GM23248 (cell line): ENCODE measurements around the gene ABR. TPM values are rescaled to one million over a fixed set of nuclear protein-coding genes. Genes with fewer than 3 reads are reported as not detected.

Experiments used
- DNase-seq: peaks from one replicate; pipeline ENCODE4 v3.0.0-alpha.2; 2015
- H2AFZ ChIP-seq: fragments of 200-600 bp; sonication (generic); 2 replicates; pipeline ENCODE4 v1.6.1; 2016; ENCODE audit warnings: antibody characterized with exemption
- H3F3A ChIP-seq: fragments of 200-600 bp; sonication (generic); 2 replicates; pipeline ENCODE4 v1.6.1; 2016; ENCODE audit warnings: mild to moderate bottlenecking, antibody characterized with exemption, mixed run types; ENCODE audit not compliant: insufficient read depth
- H3K27ac ChIP-seq: fragments of 200-600 bp; sonication (generic); 2 replicates; pipeline ENCODE4 v1.5.1; 2016; ENCODE audit warnings: mild to moderate bottlenecking
- H3K27me3 ChIP-seq: fragments of 200-600 bp; sonication (generic); replicated peaks from 2 replicates; pipeline ENCODE4 v1.6.1; 2016; ENCODE audit warnings: mild to moderate bottlenecking; ENCODE audit not compliant: insufficient read depth
- H3K36me3 ChIP-seq: fragments of 200-600 bp; sonication (generic); 2 replicates; pipeline ENCODE4 v1.6.1; 2016; ENCODE audit warnings: low read depth, mild to moderate bottlenecking
- H3K4me1 ChIP-seq: fragments of 200-600 bp; sonication (generic); 2 replicates; pipeline ENCODE4 v1.6.1; 2016; ENCODE audit warnings: mild to moderate bottlenecking; ENCODE audit not compliant: insufficient read depth
- H3K4me2 ChIP-seq: fragments of 200-600 bp; sonication (generic); one replicate; pipeline ENCODE4 v1.6.1; 2016; ENCODE audit warnings: mild to moderate bottlenecking; ENCODE audit not compliant: unreplicated experiment
- H3K4me3 ChIP-seq: fragments of 200-600 bp; sonication (generic); 2 replicates; pipeline ENCODE4 v1.5.1; 2016; ENCODE audit warnings: mild to moderate bottlenecking
- H3K79me2 ChIP-seq: fragments of 200-600 bp; sonication (generic); 2 replicates; pipeline ENCODE4 v1.6.1; 2016; ENCODE audit warnings: mild to moderate bottlenecking; ENCODE audit not compliant: insufficient read depth
- H3K9ac ChIP-seq: fragments of 200-600 bp; sonication (generic); 2 replicates; pipeline ENCODE4 v1.6.1; 2016; ENCODE audit warnings: mild to moderate bottlenecking
- H3K9me2 ChIP-seq: fragments of 200-600 bp; sonication (generic); 2 replicates; pipeline ENCODE4 v1.6.1; 2016; ENCODE audit warnings: mixed run types, mild to moderate bottlenecking, moderate library complexity; ENCODE audit not compliant: insufficient read depth
- H3K9me3 ChIP-seq: fragments of 200-600 bp; sonication (generic); one replicate; pipeline ENCODE4 v1.6.1; 2017; ENCODE audit warnings: low read depth
- H4K20me1 ChIP-seq: fragments of 200-600 bp; sonication (generic); 2 replicates; pipeline ENCODE4 v1.6.0; 2016; ENCODE audit not compliant: insufficient read depth
- EZH2 ChIP-seq: fragments of 200-600 bp; sonication (generic); IDR thresholded peaks from 2 replicates; pipeline ENCODE4 v1.6.1; 2018; ENCODE audit warnings: antibody characterized with exemption, mild to moderate bottlenecking; ENCODE audit not compliant: insufficient read depth, poor library complexity, severe bottlenecking
- EZH2phosphoT487 ChIP-seq: fragments of 200-600 bp; sonication (generic); IDR thresholded peaks from 2 replicates; pipeline ENCODE4 v1.6.1; 2018; ENCODE audit warnings: antibody characterized with exemption, moderate library complexity, mild to moderate bottlenecking, low read depth; ENCODE audit not compliant: insufficient read depth
- WGBS, 2 experiments: methylation state at CpG; one replicate each; pipeline ENCODE4 v1.1.6; 2015 to 2017; ENCODE audit warnings: low lambda C conversion rate in 2 of 2, low coverage in 1 of 2; ENCODE audit errors: missing lambda C conversion rate in 2 of 2; 5-methylcytosine and 5-hydroxymethylcytosine counted together
- in situ Hi-C: fragments of 300-500 bp; cut with MboI; formaldehyde crosslinking; loops from 2 replicates; pipeline ENCODE4 v1.15.0; 2020
- polyA plus RNA-seq: library from polyadenylated mRNA; unstranded; fragments of >200 nt; fragmentation: Nextera tagmentation; extraction: Ambion mirVana; gene quantifications from 2 replicates; pipeline ENCODE4 v1.2.1, GENCODE V29; 2016
- total RNA-seq: library from RNA; depleted of rRNA; stranded (reverse); fragments of >200 nt; shearing (Covaris generic); gene quantifications from 2 replicates; pipeline ENCODE4 v1.2.3, GENCODE V29; 2014

ABR gene
- total and polyA plus RNA-seq, 2 experiments from 2014 or later: 24.4 to 38.2 TPM

DNA sequence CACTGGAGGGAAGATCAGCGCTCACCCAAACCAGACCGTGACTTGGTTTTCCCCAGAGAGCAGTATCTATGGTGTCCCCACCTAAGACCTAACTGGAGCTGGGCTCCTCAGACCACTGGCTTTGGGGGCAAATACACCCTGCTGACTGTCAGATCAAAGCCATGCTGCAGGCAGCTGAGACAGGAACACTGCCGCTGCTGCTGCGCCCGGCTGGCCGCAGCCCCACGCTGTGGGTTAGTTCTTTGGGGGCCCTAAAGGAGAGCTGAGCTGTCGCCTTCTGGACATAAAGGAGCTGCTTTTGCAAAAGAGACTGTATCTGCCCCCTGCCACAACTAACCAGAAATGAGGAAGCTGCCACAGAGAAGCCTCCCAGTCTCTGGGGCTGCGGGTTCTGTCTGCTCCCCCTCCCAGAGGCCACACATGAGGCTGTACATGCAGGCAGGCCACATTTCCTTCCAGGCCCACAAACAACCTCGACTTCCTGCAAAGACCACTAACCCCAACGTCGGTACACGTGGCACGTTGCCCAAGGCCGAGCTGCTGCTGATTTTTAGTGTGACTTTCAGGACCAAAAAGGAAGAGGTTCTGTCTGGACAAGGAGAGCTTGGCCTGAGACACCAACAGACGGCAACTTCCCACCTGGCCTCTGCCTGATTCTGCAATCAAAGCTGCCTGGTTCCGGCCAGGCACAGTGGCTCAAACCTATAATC is 18.2 kb upstream of the ABR start:
- 0 out of 2 replicates have a peak overlapping the region, but pooled peaks have one; percentile 3 for H3K9ac ChIP-seq
- no peak overlapping the region for H3K4me2 ChIP-seq
- H3K79me2 ChIP-seq: no peaks in the 10 kb centered on the region
- peaks cover 8% of the 10 kb centered on the region; the same call in 1 of the 2 replicates for H3F3A ChIP-seq
- in situ Hi-C loops: no loop called here
- H3K27ac ChIP-seq: no peak overlapping the region
- no peaks in the 10 kb centered on the region for H3K36me3 ChIP-seq
- H3K4me1 ChIP-seq: peaks cover 9% of the 10 kb centered on the region
- H4K20me1 ChIP-seq: no peaks in the 10 kb centered on the region
- no peaks in the 10 kb centered on the region for H3K9me2 ChIP-seq
- peak overlapping the region; percentile 25 for H2AFZ ChIP-seq
- H3K27me3 ChIP-seq: no peaks in the 10 kb centered on the region; the same call in 1 of the 2 replicates
- H3K4me3 ChIP-seq: no peak overlapping the region
- WGBS, 2 experiments: 25 to 26% methylated on average over 17 of the region's 17 CpGs
- DNase-seq: peak; percentile 13
- no peak for TF ChIP-seq EZH2phosphoT487
- TF ChIP-seq EZH2: no peak
- no peaks in the 10 kb centered on the region for H3K9me3 ChIP-seq

DNA sequence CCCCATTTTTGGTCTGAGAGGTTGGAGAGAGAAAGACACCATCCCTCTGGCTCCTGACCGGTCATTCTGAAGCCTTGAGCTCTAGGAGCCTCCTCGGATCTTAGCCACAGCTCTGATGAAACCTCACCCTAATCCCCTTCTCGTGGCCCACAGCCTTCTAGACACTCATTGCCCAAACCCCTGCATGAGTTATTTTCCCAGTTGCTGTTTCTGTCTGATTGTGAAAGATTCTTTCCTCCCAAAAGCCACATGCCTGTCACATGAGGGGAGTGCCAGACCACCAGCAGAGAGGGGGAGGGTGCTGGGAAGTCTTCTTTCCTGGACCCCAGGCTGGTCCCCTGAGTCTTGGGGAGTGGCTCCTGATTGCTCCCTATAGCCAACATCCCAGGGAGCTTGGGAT is 17.6 kb upstream of the ABR start:
- H3K4me2 ChIP-seq: no peak overlapping the region
- 6 to 16% methylated on average over 3 of the region's 3 CpGs for WGBS, 2 experiments
- in situ Hi-C loops: no loop called here

DNA sequence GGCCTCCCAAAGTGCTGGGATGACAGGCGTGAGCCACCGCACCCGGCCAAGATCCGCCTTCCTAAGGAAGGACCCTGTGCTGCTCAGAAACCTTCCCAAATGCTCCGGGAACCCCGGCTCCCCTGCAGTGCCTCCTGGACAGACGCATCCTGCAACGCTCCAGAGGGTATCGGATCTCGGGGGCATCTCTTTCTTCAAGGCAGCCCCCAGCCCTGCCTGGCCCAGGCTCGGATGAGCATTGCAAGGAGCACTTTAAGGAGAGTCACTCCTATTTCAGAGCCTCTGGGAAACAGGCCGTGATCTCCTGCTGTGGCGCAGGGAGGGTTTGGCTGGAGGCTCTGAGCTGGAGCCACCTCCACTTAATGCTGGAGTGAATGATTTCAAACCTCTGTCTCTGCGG is 17.2 kb upstream of the ABR start:
- peaks cover 9% of the 10 kb centered on the region for H3K4me1 ChIP-seq
- DNase-seq: no peak
- H3K27ac ChIP-seq: no peak overlapping the region
- in situ Hi-C loops: no loop called here
- peaks cover under 1% of the 10 kb centered on the region; the same call in 1 of the 2 replicates for H3F3A ChIP-seq
- WGBS, 2 experiments: 76% methylated on average over 14 of the region's 14 CpGs
- no peaks in the 10 kb centered on the region for H3K9me2 ChIP-seq
- H3K9me3 ChIP-seq: no peaks in the 10 kb centered on the region
- H3K4me2 ChIP-seq: no peak overlapping the region
- H3K9ac ChIP-seq: 0 out of 2 replicates have a peak overlapping the region, but pooled peaks have one; percentile 2
- no peak overlapping the region for H3K4me3 ChIP-seq
- H3K27me3 ChIP-seq: no peaks in the 10 kb centered on the region; the same call in 1 of the 2 replicates
- no peaks in the 10 kb centered on the region for H3K36me3 ChIP-seq
- H3K79me2 ChIP-seq: no peaks in the 10 kb centered on the region
- no peak overlapping the region for H2AFZ ChIP-seq
- H4K20me1 ChIP-seq: no peaks in the 10 kb centered on the region
- no peak for TF ChIP-seq EZH2phosphoT487
- TF ChIP-seq EZH2: no peak

More for the DNA sequence above, 17.6 kb upstream of the ABR start:
- no peak overlapping the region for H3K4me3 ChIP-seq
- no peaks in the 10 kb centered on the region for H3K9me2 ChIP-seq
- no peaks in the 10 kb centered on the region for H4K20me1 ChIP-seq
- H3K36me3 ChIP-seq: no peaks in the 10 kb centered on the region
- no peaks in the 10 kb centered on the region for H3K9me3 ChIP-seq
- no peaks in the 10 kb centered on the region for H3K79me2 ChIP-seq
- TF ChIP-seq EZH2: no peak
- TF ChIP-seq EZH2phosphoT487: no peak
- no peaks in the 10 kb centered on the region; the same call in 1 of the 2 replicates for H3K27me3 ChIP-seq
- H3F3A ChIP-seq: peaks cover 5% of the 10 kb centered on the region; the same call in 1 of the 2 replicates
- no peak overlapping the region for H3K27ac ChIP-seq
- peak; percentile 65 for DNase-seq
- 0 out of 2 replicates have a peak overlapping the region, but pooled peaks have one; percentile 3 for H3K9ac ChIP-seq
- peaks cover 9% of the 10 kb centered on the region for H3K4me1 ChIP-seq
- H2AFZ ChIP-seq: peak overlapping the region; percentile 25; the same call in 1 of the 2 replicates

DNA sequence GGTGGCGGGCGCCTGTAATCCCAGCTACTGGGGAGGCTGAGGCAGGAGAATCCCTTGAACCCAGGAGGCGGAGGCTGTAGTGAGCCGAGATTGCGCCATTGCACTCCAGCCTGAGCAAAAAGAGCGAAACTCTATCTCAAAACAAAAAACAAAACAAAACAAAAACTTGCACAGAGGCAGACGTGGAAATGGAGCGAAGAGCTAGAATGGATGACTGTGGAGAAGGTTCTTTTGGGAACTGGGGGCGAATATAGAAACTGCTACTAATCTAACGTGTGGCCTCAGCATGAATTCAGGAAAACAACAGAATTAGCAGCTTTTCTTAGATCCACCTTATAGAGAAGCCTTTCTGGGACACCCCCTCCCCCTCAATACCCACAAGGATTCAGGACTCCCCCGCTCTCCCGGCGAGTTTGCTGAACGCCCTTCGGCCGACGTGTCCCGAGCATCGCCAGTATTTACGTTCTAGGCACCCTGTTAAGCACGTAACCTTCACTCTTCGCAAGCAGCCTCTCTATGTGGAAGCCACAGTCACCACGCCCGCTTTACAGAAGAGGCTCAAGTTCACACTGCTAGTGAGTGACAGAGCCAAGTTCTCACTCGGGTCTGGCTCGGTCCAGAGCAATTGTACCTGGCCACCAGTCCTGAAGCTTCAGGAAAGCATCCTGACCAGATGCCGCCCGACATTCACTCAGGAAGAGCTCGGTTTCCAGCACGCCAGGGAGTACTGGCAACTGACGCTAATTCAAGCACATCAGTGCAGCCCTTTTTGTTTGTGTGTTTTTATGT is 13.3 kb upstream of the ABR start:
- Histone ChIP-seq H3K27me3 (peaks cover 16% of the 10 kb centered on the region), H3K9me2 (no peaks in the 10 kb centered on the region), H3K4me2 (no peak overlapping the region), H3K36me3 (no peaks in the 10 kb centered on the region), H4K20me1 (no peaks in the 10 kb centered on the region), H3K4me1 (peaks cover 16% of the 10 kb centered on the region), H3K9me3 (no peaks in the 10 kb centered on the region), H3K9ac (no peak overlapping the region), H3K4me3 (no peak overlapping the region), H3K79me2 (no peaks in the 10 kb centered on the region), H3K27ac (no peak overlapping the region), H3F3A (no peaks in the 10 kb centered on the region), H2AFZ (no peak overlapping the region)
- no peak for TF ChIP-seq EZH2
- no peak for TF ChIP-seq EZH2phosphoT487
- no peak for DNase-seq
- WGBS, 2 experiments: 88% methylated on average over 31 of the region's 31 CpGs
- in situ Hi-C loops: no loop called here
